ENCODE results near the gene SAMHD1.
"Not testable (repeated sequence)": the region's sequence is repeated elsewhere in the genome, so short reads cannot be mapped to it uniquely, and the experiment has no call there.

The SAMHD1 gene

DNA sequence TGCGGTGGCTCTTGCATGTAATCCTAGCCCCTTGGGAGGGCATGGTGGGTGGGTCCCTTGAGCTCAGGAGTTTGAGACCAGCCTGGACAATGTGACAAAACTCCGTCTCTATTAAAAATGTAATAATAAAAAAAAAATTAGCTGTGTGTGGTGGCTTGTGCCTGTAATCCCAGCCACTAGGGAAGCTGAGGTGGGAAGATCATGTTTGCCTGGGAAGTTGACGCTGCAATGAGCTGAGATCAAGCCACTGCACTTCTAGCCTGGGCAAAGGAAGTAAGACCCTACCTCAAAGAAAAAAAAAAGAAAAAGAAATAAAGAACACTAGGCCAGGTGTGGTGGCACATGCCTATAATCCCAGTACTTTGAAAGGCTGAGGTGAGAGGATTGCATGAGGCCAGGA lies 4.5 kb upstream of the SAMHD1 start:
- no peak for DNase-seq (ENCODE audit: low read depth, low spot score)

DNA sequence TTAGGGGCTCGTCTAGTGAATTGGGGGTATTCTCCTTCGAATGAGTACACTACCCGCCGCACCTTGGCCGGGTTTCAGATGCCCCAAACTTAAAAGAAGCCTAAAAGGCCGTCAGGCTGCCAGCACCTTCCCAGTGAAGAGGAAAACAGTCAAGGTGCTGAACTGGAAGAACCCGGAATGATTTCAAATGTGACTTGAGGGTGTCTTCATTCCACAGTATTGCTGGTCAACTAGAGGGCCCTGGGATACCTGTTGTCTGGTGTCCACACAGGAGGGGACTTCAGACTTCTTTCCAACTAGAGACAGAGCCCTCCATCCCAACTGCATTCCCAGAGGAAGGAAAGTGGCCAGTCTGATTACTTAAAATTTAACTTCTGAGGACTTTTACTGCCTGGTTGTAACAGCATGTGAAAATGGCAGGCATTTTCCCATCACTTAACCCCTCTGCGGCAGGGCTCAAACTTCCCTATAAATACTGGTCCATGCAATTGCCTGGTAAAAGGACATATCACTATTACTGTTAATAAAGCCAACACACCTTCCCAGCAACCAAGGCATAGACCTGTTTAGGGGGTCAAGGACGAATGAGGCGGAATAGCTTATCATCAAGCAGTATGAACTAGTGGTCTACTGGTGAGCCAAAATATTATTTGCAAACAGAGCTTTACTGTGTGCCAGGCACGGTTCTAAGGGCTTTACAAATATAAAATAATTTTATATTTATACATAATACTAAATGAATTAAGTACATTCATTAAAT lies 651 bp upstream of the SAMHD1 start:
- no peak for DNase-seq (ENCODE audit: low read depth, low spot score)

DNA sequence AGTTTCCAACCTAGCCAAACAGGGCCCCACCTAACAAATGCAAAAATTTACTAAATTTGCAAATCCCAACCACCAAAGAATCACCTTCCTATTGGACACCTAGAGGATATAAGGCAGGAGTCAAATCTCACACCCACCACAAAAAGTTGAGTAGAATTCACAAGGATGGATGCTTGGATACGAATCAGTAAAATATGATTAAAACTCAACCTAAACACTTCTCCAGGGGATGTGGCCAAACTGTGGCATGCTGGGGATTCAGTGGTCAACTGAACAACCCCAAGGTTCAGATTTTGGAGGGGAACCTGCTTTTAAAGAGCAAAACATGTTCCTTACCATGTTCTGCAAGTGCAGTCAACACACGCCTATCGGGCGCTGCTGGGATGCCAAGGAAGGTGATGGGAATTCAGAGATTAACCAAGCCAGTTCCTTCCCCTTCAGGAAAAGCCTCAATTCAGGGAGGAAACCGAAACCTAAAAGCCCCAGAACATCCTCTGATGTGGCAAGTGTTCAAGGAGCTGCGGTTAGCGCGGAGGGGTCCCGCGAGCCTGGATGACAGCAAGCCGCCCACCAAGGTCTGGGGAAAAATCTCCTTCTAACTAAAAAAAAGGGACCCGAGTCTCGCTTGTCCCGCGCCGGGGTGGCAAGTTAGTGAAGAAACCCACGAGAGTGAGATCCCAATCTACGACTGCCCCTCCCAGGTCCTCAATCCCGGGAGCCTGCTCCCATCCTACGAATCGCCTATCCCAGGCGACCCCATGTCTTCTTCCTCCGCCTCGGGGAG lies 902 bp downstream of the SAMHD1 start:
- DNase-seq (ENCODE audit: low read depth, low spot score): no peak

DNA sequence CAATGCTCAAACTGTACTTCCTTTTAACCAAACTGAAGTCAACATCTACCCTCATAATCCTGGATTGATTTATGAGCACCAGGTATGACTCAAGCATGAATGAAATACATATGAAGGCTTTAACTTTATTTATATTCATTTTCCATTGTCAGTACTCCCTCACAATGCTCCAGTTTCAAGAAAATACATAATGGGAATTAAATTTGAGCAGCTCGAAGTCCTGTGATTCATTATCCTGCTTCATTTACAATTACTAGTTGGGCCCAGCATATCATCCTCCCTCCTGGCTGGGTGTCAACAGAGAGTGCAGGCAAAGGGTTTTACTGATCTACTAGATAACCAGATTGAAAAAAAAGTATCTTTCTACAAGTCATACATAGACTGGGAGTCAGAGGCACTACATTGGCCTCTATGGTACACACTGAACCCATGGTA lies 10.1 kb downstream of the SAMHD1 start:
- no peak for DNase-seq (ENCODE audit: low read depth, low spot score)

DNA sequence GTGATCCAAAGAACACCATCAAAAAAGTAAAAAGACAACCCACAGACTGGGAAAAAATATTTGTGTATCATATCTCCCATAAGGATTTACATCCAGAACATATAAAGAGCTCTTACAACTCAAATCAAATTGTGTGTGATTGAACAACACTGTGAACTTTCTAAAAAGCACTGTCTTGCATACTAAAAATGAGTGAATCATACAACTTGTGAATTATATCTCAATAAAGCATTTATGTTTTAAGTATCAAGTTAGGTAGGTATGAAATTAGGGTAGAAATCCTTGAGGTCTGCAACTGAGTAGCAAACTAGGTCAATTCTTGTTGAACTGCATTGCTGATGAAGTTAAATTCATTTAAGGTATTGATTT lies 14.1 kb downstream of the SAMHD1 start:
- no peak for DNase-seq (ENCODE audit: low read depth, low spot score)

DNA sequence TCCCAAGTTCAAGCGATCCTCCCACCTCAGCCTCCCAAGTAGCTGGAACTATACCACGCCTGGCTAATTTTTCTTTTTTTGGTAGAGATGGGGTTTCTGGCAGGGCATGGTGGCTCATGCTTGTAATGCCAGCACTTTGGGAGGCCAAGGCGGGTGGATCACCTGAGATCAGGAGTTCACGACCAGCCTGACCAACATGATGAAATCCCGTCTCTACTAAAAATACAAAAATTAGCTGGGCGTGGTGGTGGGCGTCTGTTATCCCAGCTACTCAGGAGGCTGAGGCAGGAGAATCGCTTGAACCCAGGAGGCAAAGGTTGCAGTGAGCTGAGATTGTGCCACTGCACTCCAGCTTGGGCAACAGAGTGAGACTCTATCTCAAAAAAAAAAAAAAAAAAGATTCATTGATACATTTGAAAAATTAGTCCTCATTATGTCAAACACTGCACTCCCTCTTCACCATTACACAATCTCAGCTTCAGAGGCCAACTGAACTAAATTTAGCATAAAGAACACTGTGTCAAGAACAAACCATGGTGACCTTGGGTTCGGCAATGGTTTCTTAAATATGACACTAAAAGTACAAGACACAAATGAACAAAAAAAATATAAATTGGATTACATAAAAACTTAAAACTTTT lies 14.6 kb downstream of the SAMHD1 start:
- DNase-seq (ENCODE audit: low read depth, low spot score): not testable (repeated sequence)

DNA sequence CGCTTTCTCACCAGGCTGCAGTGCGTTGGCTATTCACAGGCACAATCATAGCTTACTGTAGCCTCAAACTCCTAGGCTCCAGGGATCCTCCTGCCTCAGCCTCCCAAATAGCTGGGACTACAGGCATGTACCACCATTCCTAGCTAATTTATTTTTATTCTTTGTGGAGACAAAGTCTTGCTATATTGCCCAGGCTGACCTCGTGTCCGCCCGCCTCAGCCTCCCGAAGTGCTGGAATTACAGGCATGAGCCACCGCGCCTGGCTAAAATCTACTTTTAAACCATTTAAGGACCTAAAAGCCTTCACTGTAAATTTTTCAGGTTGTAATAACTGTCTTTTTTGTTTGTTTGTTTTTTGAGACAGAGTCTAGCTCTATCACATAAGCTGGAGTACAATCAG lies 15.2 kb downstream of the SAMHD1 start:
- no peak for DNase-seq (ENCODE audit: low read depth, low spot score)

DNA sequence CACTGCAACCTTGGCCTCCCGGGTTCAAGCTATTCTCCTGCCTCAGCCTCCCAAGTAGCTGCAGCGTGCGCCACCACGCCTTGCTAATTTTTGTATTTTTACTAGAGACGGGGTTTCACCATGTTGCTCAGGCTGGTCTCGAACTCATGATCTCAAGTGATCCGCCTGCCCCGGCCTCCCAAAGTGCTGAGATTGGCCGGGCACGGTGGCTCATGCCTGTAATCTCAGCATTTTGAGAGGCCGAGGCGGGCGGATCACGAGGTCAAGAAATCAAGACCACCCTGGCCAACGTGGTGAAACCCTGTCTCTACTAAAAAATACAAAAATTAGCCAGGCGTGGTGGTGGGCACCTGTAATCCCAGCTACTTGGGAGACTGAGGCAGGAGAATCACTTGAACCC lies 17.9 kb downstream of the SAMHD1 start:
- not testable (repeated sequence) for DNase-seq (ENCODE audit: low read depth, low spot score)

DNA sequence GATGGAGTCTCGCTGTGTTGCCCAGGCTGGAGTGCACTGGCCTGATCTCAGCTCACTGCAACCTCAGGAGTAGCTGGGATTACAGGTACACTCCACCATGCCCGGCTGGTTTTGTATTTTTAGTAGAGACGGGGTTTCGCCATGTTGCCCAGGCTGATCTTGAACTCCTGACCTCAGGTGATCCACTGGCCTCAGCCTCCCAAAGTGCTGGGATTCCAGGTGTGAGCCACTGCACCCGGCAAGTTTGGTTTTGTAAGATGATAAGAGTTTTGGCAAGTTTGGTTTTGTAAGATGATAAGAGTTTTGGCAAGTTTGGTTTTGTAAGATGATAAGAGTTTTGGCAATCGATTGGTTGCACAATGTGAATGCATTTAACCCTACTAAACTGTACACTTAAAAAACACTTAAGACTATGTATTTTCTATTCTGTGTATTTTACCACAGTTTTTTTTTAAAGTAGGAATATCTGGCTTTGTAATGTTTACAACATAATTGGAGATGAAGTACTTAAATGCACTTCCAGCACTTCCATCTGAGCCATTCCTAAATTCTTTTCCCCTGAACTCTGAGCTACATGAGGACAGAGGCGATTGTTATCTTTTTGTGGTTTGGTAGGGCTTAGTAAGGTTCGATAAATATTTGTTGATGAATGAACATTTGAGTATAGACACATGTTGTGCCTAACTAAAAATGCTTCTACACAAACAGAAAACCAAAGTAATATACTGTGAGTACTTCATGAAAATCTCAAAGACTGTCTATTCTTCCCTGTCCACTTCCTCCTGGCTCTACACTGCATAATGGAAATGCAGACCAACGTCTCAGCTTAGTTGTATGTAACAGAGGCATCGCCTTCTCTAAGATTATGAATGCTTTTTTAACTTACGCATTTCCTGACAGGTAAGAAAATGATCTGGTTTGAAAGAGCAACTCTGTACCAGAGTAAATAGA lies 18.8 kb downstream of the SAMHD1 start:
- DNase-seq (ENCODE audit: low read depth, low spot score): no peak

DNA sequence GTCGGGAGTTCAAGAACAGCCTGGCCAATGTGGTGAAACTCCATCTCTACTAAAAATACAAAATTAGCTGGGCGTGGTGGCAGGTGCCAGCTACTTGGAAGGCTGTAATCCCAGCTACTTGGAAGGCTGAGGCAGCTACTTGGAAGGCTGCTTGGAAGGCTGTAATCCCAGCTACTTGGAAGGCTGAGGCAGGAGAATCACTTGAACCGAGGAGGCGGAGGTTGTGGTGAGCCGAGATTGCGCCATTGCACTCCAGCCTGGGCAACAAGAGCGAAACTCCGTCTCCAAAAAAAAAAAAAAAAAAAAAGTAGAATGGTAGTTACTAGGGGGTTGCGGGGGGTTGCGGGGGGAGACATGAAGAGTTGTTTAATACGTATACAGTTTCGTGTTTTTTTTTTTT lies 19.4 kb downstream of the SAMHD1 start:
- not testable (repeated sequence) for DNase-seq (ENCODE audit: low read depth, low spot score)

DNA sequence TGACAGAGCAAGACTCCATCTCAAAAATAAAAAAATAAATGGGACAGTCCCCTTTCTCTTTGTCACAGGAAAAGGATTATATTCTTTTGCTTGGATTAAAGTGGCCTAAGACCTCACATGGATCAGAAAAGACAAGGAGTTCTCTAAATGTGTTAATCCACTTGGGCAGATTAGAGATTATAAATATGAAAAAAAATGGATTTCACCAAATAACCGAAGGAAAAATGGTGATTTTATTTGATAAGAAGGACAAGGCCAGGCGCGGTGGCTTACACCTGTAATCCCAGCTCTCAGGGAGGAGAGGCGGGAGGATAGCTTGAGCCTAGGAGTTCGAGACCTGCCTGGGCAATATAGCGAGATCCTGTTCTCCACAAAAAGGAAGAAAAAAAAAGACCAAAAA lies 21.8 kb downstream of the SAMHD1 start:
- no peak for DNase-seq (ENCODE audit: low read depth, low spot score)

DNA sequence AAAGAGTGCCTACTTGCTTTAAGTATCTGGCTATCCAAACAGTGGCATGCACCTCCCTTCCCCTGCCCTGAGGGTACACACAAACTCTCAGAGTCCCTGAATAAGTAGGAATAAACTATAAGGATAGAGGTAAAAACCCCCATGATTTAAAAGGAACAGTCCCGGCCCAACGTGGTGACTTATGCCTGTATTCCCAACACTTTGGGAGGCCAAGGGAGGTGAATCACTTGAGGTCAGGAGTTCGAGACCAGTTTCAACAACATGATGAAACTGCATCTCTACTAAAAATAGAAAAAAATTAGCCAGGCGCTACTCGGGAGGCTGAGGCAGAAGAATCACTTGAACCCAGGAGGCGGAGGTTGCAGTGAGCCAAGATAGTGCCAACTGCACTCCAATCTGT lies 22.2 kb downstream of the SAMHD1 start:
- DNase-seq (ENCODE audit: low read depth, low spot score): no peak

DNA sequence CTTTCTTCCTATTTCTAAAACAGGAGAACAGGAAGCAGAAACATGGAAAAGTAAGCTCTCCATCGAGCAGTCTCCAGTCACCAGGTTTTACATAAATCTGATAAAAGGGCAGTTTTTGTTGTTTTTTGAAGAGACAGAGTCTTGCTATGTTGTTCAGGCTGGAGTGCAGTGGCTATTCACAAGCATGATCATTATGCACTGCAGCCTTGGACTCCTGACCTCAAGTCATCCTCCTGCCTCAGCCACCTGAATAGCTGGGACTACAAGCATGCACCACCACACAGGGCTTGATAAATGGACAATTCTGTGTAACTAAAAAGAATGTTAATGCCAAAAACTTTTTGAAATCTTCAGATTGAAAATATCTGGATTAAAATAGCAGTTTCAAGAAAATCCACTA lies 23.8 kb downstream of the SAMHD1 start:
- DNase-seq (ENCODE audit: low read depth, low spot score): no peak

DNA sequence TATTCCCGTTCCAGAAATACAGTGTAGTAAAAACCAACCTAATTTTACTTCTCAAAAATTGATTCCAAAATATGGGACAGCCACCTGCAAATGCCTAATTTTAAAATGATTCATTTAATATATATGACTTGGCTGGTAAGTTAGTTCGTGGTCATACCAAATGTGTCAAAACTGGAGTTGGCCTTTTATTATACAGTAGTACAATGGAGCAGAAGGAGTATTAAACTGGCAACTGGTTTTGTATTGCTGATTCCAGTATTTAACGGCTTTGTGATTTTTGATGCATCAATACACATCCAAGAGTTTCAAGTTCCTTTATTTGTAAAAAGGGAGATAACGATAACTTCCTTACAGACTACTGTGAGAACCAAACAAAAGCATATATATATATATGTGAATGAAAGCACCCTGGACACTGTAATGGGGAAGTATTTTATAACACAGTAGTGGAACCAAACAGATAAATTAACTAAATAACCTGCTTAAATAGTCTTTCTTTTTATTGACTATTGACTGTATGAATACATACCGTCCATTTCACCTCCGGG lies 24.8 kb downstream of the SAMHD1 start:
- no peak for DNase-seq (ENCODE audit: low read depth, low spot score)

DNA sequence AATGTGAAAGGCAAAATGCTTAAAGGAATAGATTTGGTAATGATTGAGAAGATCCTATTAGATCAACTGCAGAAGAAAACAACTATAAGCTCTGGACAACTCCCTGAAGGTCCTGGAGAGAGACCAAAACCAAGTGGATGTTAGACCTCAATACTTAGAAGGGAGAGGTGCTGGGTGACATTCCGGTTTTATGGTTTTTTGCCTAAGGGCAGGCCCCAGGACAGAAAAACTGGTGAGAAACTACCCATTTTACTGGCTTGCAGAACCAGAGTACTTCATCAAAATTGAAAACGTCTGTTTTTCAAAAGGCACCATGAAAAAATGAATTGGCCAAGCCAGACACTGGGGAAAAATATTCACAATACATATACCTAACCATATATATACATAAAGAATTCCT lies 26.3 kb downstream of the SAMHD1 start:
- no peak for DNase-seq (ENCODE audit: low read depth, low spot score)

DNA sequence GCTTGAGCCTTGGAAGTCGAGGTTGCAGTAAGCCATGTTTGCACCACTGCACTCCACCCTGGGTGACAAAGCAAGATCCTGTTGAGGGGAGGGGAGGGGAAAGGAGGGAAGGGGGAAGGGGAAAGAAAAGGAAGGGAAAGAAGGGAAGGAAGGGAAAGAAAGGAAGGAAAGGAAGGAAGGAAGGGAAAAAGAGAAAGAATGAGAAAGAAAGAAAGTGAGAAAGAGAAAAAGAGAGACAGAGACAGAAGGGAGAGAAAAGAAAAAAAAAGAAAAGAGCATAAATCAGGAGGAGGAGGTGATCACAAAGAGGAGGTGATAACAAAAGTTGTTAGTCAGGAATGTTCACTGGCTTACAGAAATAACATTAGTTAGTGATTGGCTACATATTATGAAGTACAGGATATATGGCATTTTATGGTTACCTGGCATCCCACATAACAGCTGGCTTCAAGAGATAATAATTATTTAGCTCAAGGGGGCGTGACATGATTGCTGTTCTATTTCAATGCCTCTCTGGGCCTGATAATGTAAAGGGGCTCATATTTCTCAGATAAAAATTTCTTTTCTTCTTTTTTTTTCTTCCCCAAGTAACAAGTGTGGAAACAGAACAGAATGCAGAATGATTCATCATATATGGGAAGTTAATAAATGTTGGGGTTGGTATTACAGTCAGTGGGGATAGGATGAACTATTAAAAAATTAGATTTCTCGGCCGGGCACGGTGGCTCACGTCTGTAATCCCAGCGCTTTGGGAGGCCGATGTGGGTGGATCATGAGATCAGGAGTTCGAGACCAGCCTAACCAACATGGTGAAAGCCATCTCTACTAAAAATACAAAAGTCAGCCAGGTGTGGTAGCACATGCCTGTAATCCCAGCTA lies 27.1 kb downstream of the SAMHD1 start:
- DNase-seq (ENCODE audit: low read depth, low spot score): no peak

DNA sequence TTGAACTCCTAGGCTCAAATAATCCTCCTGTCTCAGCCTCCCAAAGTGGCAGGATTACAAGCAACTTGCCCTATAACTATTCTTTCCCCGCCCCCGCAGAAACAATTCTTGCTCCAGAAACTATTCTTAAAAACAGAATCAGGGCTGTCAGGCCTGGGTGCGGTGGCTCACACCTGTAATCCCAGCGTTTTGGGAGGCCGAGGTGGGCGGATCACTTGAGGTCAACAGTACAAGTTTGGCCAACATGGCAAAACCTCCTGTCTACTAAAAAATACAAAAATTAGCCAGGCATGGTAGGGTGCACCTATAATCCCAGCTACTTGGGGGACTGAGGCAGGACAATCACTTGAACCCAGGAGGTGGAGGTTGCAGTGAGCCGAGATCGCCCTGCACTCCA lies 31.2 kb downstream of the SAMHD1 start:
- DNase-seq (ENCODE audit: low read depth, low spot score): no peak

DNA sequence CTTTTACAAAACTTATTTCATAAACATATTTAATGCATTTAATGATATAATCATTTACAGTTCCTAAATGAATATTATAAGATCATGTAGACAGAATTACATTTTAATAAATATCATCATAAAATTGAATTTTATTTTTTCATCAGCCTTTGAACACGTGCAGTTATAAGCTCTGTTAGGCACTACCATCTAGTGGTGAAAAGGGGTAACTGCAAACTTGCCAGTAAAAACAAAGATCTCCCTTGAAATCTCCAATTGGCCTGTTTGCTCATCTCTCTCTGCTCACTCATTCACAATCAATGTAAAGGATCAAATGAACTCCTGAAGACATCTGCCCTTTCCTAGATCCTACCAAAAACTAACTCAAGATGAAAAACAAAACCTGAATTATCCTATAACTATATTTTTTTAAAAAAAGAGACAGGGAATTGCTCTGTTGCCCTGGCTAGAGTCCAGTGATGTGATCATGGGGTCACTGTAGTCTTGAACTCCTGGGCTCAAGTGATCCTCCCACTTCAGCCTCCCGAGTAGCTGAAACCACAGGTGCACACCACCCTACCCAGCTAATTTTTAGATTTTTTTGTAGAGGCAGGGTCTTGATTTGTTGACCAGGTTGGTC lies 31.7 kb downstream of the SAMHD1 start:
- DNase-seq (ENCODE audit: low read depth, low spot score): peak; percentile 45

DNA sequence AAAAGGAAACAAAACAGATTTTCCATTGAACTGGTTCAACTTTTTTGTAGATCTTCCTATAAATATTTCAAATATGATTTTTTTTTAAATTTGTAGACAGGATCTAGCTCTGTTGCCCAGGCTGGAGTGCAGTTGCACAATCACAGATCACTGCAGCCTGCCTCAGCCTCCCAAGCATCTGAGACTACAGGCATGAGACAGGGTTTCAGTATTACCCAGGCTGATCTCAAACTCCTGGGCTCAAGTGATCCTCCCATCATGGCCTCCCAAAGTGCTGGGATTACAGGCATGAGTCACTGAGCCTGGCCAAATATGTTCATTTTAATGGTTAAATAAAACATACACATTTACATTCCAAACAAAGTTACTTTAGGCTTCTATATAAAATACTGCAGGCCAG lies 33.6 kb downstream of the SAMHD1 start:
- DNase-seq (ENCODE audit: low read depth, low spot score): no peak

DNA sequence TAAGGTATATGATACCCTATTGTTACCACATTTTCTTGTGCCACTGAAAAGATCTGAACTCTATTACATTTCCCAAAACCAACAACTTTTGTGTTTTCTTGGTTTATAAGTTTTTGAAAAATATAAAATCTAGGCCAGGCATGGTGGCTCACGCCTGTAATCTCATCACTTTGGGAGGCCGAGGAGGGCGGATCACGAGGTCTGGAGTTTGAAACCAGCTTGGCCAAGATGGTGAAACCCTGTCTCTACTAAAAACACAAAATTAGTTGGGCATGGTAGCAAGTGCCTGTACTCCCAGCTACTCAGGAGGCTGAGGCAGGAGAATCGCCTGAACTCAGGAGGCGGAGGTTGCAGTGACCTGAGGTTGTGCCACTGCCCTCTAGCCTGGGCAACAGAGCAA lies 34.3 kb downstream of the SAMHD1 start:
- DNase-seq (ENCODE audit: low read depth, low spot score): no peak

Data from smooth muscle cell of the brain vasculature (primary cell).